ENCODE results near the gene IGSF9B. TPM values are rescaled to one million over a fixed set of nuclear protein-coding genes. Genes with fewer than 3 reads are reported as not detected.

Gene IGSF9B
- total and polyA plus RNA-seq, 4 donors, result 0.72 to 19.5 (median 4.0) TPM

GRCh38 chr11:133934599-133935550, 21.9 kb downstream of the IGSF9B start:
- peak in 1 of 3 donors; percentile 30 for DNase-seq
- Histone ChIP-seq H3K27ac (ENCODE audit: low read depth in 1 of 2, low read length in 1 of 2) (peak overlapping the region in 1 of 2 donors; percentile 24), H3K36me3 (ENCODE audit: control insufficient read depth in 4 of 4, insufficient read depth in 4 of 4, low read length in 4 of 4) (peaks cover 0 to 2% (median 0%) of the 10 kb centered on the region in 4 donors), H3K4me1 (ENCODE audit: control insufficient read depth in 5 of 5, insufficient read depth in 5 of 5, low read length in 5 of 5) (no peaks in the 10 kb centered on the region), H3K9ac (ENCODE audit: insufficient read depth in 1 of 2, low read length in 2 of 2) (no peak overlapping the region), H3K27me3 (ENCODE audit: control insufficient read depth in 3 of 3, insufficient read depth in 3 of 3, low read length in 2 of 3) (no peaks in the 10 kb centered on the region), H3K4me3 (no peak overlapping the region), H3K9me3 (ENCODE audit: control insufficient read depth in 4 of 4, insufficient read depth in 3 of 4, low read length in 3 of 4) (no peaks in the 10 kb centered on the region)
- TF ChIP-seq CTCF (IDR thresholded peaks at IDR 0.05; ENCODE audit: control extremely low read depth, extremely low read depth), result no peak
- 84 to 90% methylated on average over 33 of the region's 33 CpGs for WGBS, 2 donors
- peak; percentile 27 for ATAC-seq (ENCODE audit: insufficient read depth, low FRiP score)

GRCh38 chr11:133934096-133934495, 22.7 kb downstream of the IGSF9B start:
- H3K9me3 ChIP-seq (ENCODE audit: control insufficient read depth in 4 of 4, insufficient read depth in 3 of 4, low read length in 3 of 4), result no peaks in the 10 kb centered on the region
- no peaks in the 10 kb centered on the region for H3K4me1 ChIP-seq (ENCODE audit: control insufficient read depth in 5 of 5, insufficient read depth in 5 of 5, low read length in 5 of 5)
- H3K9ac ChIP-seq (ENCODE audit: insufficient read depth in 1 of 2, low read length in 2 of 2), result no peak overlapping the region
- H3K36me3 ChIP-seq (ENCODE audit: control insufficient read depth in 4 of 4, insufficient read depth in 4 of 4, low read length in 4 of 4), result peaks cover 0 to 2% (median 0%) of the 10 kb centered on the region in 4 donors
- WGBS, 2 donors, result 78 to 79% methylated on average over 11 of the region's 11 CpGs
- DNase-seq (no peak), ATAC-seq (ENCODE audit: insufficient read depth, low FRiP score) (no peak)
- no peaks in the 10 kb centered on the region for H3K27me3 ChIP-seq (ENCODE audit: control insufficient read depth in 3 of 3, insufficient read depth in 3 of 3, low read length in 2 of 3)
- peak overlapping the region in 1 of 2 donors; percentile 22 for H3K27ac ChIP-seq (ENCODE audit: low read depth in 1 of 2, low read length in 1 of 2)
- H3K4me3 ChIP-seq, result no peak overlapping the region
- no peak for TF ChIP-seq CTCF (IDR thresholded peaks at IDR 0.05; ENCODE audit: control extremely low read depth, extremely low read depth)

- DNase-seq (no peak), ATAC-seq (ENCODE audit: insufficient read depth, low FRiP score) (no peak)
- no peaks in the 10 kb centered on the region for H3K9me3 ChIP-seq (ENCODE audit: control insufficient read depth in 4 of 4, insufficient read depth in 3 of 4, low read length in 3 of 4)
- H3K27ac ChIP-seq (ENCODE audit: low read depth in 1 of 2, low read length in 1 of 2), result no peak overlapping the region
- no peak for TF ChIP-seq CTCF (IDR thresholded peaks at IDR 0.05; ENCODE audit: control extremely low read depth, extremely low read depth)
- H3K4me3 ChIP-seq, result no peak overlapping the region
- H3K27me3 ChIP-seq (ENCODE audit: control insufficient read depth in 3 of 3, insufficient read depth in 3 of 3, low read length in 2 of 3), result no peaks in the 10 kb centered on the region
- WGBS, 2 donors, result 91 to 94% methylated on average over 19 of the region's 19 CpGs
- H3K4me1 ChIP-seq (ENCODE audit: control insufficient read depth in 5 of 5, insufficient read depth in 5 of 5, low read length in 5 of 5), result peaks cover 0 to 6% (median 0%) of the 10 kb centered on the region in 5 donors
- no peak overlapping the region for H3K9ac ChIP-seq (ENCODE audit: insufficient read depth in 1 of 2, low read length in 2 of 2)
- H3K36me3 ChIP-seq (ENCODE audit: control insufficient read depth in 4 of 4, insufficient read depth in 4 of 4, low read length in 4 of 4), result no peaks in the 10 kb centered on the region
Measured at GRCh38 chr11:133931449-133932060, 25.2 kb downstream of the IGSF9B start.
